AG08395 (cell line): ENCODE measurements around the gene PIK3R5.
"Not testable (repeated sequence)": the region's sequence is repeated elsewhere in the genome, so short reads cannot be mapped to it uniquely, and the experiment has no call there.

Experiments used
- DNase-seq: peaks from one replicate; pipeline ENCODE4 v3.0.0; 2012; ENCODE audit warnings: mixed read lengths, low spot score

The PIK3R5 gene

GRCh38 chr17:8965394-8966168 lies at the start of gene PIK3R5:
PIK3R5 (minus strand) TSS chr17:8965707; CDS start chr17:8911494, 54,213 bp downstream.
- no peak for DNase-seq

GRCh38 chr17:9011001-9011400 lies 45.5 kb upstream of the PIK3R5 start:
- DNase-seq = no peak

GRCh38 chr17:9009737-9010136 lies 44.2 kb upstream of the PIK3R5 start:
- no peak for DNase-seq

- DNase-seq = no peak
These were observed 43.6 kb upstream of the PIK3R5 start for GRCh38 chr17:9009096-9009495.

GRCh38 chr17:9007052-9007714 lies 41.7 kb upstream of the PIK3R5 start:
- no peak for DNase-seq

- no peak for DNase-seq
These were observed 40.8 kb upstream of the PIK3R5 start for GRCh38 chr17:9006175-9006767.

- DNase-seq = no peak
These were observed 39.4 kb upstream of the PIK3R5 start for GRCh38 chr17:9004961-9005285.

GRCh38 chr17:9004132-9004960 lies 38.8 kb upstream of the PIK3R5 start:
- DNase-seq = no peak

GRCh38 chr17:9003355-9004131 lies 38.0 kb upstream of the PIK3R5 start:
- DNase-seq = no peak

- DNase-seq = no peak
These were observed 37.3 kb upstream of the PIK3R5 start for GRCh38 chr17:9002606-9003354.

GRCh38 chr17:9002227-9002605 lies 36.7 kb upstream of the PIK3R5 start:
- no peak for DNase-seq

GRCh38 chr17:9001559-9001958 lies 36.1 kb upstream of the PIK3R5 start:
- no peak for DNase-seq

GRCh38 chr17:8997994-8998628 lies 32.6 kb upstream of the PIK3R5 start:
- peak; percentile 76 for DNase-seq

- DNase-seq = no peak
These were observed 30.2 kb upstream of the PIK3R5 start for GRCh38 chr17:8995711-8996110.

- DNase-seq = peak; percentile 63
These were observed 28.8 kb upstream of the PIK3R5 start for GRCh38 chr17:8994319-8994718.

- peak; percentile 77 for DNase-seq
These were observed 26.2 kb upstream of the PIK3R5 start for GRCh38 chr17:8991514-8992285.

- DNase-seq = not testable (repeated sequence)
These were observed 22.9 kb upstream of the PIK3R5 start for GRCh38 chr17:8988263-8988935.

- DNase-seq = no peak
These were observed 20.8 kb upstream of the PIK3R5 start for GRCh38 chr17:8986295-8986694.

GRCh38 chr17:8985054-8985701 lies 19.7 kb upstream of the PIK3R5 start:
- DNase-seq = no peak
